A673 (cell line): ENCODE measurements around the gene PLCXD3. TPM values are rescaled to one million over a fixed set of nuclear protein-coding genes. Genes with fewer than 3 reads are reported as not detected.

Experiments used
- BruUV-seq: library from RNA; stranded (reverse); fragments of 400-500 nt; replicated peaks from 2 replicates; lab custom pipeline; 2021; lab: Mats Ljungman, UMichigan
- CTCF ChIA-PET: fragments of 300-600 bp; sonication (Branson Sonifier 250); formaldehyde crosslinking; loops from one replicate; lab custom pipeline; 2022; ENCODE audit warnings: antibody characterized with exemption; lab: Charles Lee
- POLR2A ChIA-PET: fragments of 300-600 bp; sonication (Branson Sonifier 250); formaldehyde crosslinking; loops from one replicate; lab custom pipeline; 2022; ENCODE audit warnings: antibody characterized with exemption; ENCODE audit not compliant: low non-redundant PET; lab: Charles Lee
- DNase-seq: peaks from one replicate; pipeline ENCODE4 v3.0.0-alpha.2; 2015; ENCODE audit warnings: low spot score
- H3K27ac ChIP-seq: fragments of 200-600 bp; sonication (generic); 2 replicates; pipeline ENCODE4 v1.5.1; 2016; ENCODE audit warnings: mixed run types, low read depth, mild to moderate bottlenecking, mixed read lengths, antibody characterized with exemption, low read length; ENCODE audit not compliant: poor library complexity, severe bottlenecking
- H3K27me3 ChIP-seq: fragments of 200-600 bp; sonication (generic); replicated peaks from 2 replicates; pipeline ENCODE4 v1.6.1; 2017; ENCODE audit warnings: mixed run types, low read depth, mild to moderate bottlenecking, mixed read lengths, antibody characterized with exemption, low read length; ENCODE audit not compliant: insufficient read depth, poor library complexity
- H3K36me3 ChIP-seq: fragments of 200-600 bp; sonication (generic); 2 replicates; pipeline ENCODE4 v1.6.1; 2016; ENCODE audit warnings: mixed run types, mild to moderate bottlenecking, mixed read lengths, antibody characterized with exemption, low read length; ENCODE audit not compliant: insufficient read depth, poor library complexity, severe bottlenecking
- H3K4me1 ChIP-seq: fragments of 200-600 bp; sonication (generic); 2 replicates; pipeline ENCODE4 v1.6.1; 2017; ENCODE audit warnings: mixed run types, mild to moderate bottlenecking, mixed read lengths, antibody characterized with exemption, low read length; ENCODE audit not compliant: insufficient read depth, poor library complexity, severe bottlenecking
- H3K4me3 ChIP-seq: fragments of 200-600 bp; sonication (generic); 2 replicates; pipeline ENCODE4 v1.5.1; 2016; ENCODE audit warnings: low read depth, mixed run types, mild to moderate bottlenecking, mixed read lengths, low read length; ENCODE audit not compliant: poor library complexity, severe bottlenecking
- H3K9me3 ChIP-seq: fragments of 200-600 bp; sonication (generic); 2 replicates; pipeline ENCODE4 v1.6.1; 2016; ENCODE audit warnings: mixed run types, low read depth, mild to moderate bottlenecking, mixed read lengths, antibody characterized with exemption, low read length; ENCODE audit not compliant: poor library complexity, severe bottlenecking
- CTCF ChIP-seq: fragments of 300-800, 200-600 bp; sonication (generic); conservative IDR thresholded peaks from 2 replicates; pipeline ENCODE4 v1.5.1; 2017; ENCODE audit warnings: low read depth, mild to moderate bottlenecking, antibody characterized with exemption, low read length, moderate library complexity, mixed read lengths
- EZH2 ChIP-seq: fragments of 200-600 bp; sonication (generic); IDR thresholded peaks from 2 replicates; pipeline ENCODE4 v1.6.1; 2017; ENCODE audit warnings: borderline replicate concordance, low read depth, mild to moderate bottlenecking, mixed read lengths, antibody characterized with exemption, low read length; ENCODE audit not compliant: poor library complexity, severe bottlenecking
- intact Hi-C: fragments of 100-400 bp; cut with micrococcal nuclease; formaldehyde crosslinking; loops from one replicate; pipeline ENCODE4 v1.10.0; 2022; ENCODE audit not compliant: unreplicated experiment
- total RNA-seq: library from RNA; stranded (reverse); gene quantifications from 2 replicates; pipeline ENCODE4 v1.2.3, GENCODE V29; 2021

PLCXD3 gene
- total RNA-seq, 1 experiment from 2014 or later: 1.3 TPM

GRCh38 chr5:41410737-41411136 is 99.7 kb downstream of the PLCXD3 start:
- peak; percentile 12 for DNase-seq
- H3K4me3 ChIP-seq: no peak overlapping the region
- BruUV-seq: no TSS peak
- peak; percentile 41 for TF ChIP-seq CTCF
- TF ChIP-seq EZH2: no peak
- no peaks in the 10 kb centered on the region for H3K9me3 ChIP-seq
- H3K36me3 ChIP-seq: no peaks in the 10 kb centered on the region
- no peak overlapping the region for H3K27ac ChIP-seq
- intact Hi-C loops: no loop called here
- ChIA-PET POLR2A (no interaction called here), CTCF (interaction anchor here (0.7 to 1.1 kb wide), 2 partner anchors 28 to 141 kb away, joined by 3 to 5 read pairs; no protein-coding TSS in a partner anchor)
- H3K27me3 ChIP-seq: no peaks in the 10 kb centered on the region
- H3K4me1 ChIP-seq: peaks cover 8% of the 10 kb centered on the region

GRCh38 chr5:41410307-41410706 is 100.1 kb downstream of the PLCXD3 start:
- no peak overlapping the region for H3K27ac ChIP-seq
- CTCF ChIA-PET: interaction anchor here (0.7 to 1.1 kb wide), 2 partner anchors 28 to 140 kb away, joined by 3 to 5 read pairs; no protein-coding TSS in a partner anchor
- DNase-seq: no peak
- TF ChIP-seq CTCF: no peak
- TF ChIP-seq EZH2: no peak
- H3K36me3 ChIP-seq: no peaks in the 10 kb centered on the region
- H3K4me3 ChIP-seq: no peak overlapping the region
- peaks cover 8% of the 10 kb centered on the region for H3K4me1 ChIP-seq
- intact Hi-C loops: no loop called here
- no peaks in the 10 kb centered on the region for H3K27me3 ChIP-seq
- no peaks in the 10 kb centered on the region for H3K9me3 ChIP-seq
- no TSS peak for BruUV-seq
- POLR2A ChIA-PET: no interaction called here

DNA sequence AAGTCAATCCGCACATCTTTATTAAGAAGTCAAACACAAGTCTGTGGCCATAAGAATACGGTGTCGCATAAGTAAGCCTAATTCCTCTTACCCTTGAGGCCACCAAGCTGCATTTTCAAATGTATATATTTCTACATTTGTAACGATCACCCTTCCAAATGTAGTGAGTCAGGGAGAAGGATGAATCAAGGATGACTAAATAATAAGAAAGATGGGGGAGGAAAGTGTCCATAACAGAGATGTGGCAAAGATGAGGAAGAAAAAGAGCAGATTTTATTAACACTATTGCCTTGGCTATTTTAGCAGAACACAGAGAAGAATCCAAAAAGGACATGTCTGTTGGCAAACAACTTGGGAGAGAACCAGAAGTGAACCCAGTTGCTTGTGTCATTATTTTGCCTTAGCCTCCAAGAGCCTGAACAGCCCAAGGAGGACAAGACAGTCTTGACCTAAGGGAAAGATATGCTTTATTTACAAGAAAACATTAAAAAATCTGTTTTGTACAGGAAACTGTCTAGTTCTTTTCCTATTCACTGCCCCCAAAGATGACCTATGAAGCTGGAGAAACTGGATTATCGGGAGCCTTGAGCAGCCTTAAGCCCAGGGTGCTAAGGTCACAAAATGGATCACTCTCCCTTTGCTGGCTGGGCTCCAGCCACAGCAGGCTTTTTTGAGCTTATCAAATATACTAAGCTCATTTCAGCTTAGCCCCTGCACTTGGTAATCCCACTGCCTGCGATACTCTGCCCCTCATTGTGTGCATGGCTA is 101.5 kb downstream of the PLCXD3 start:
- BruUV-seq: no TSS peak
- Histone ChIP-seq H3K27ac (no peak overlapping the region), H3K27me3 (no peaks in the 10 kb centered on the region), H3K36me3 (no peaks in the 10 kb centered on the region), H3K9me3 (no peaks in the 10 kb centered on the region), H3K4me1 (peaks cover 8% of the 10 kb centered on the region), H3K4me3 (no peak overlapping the region)
- intact Hi-C loops: no loop called here
- POLR2A ChIA-PET: no interaction called here
- DNase-seq: no peak
- no peak for TF ChIP-seq EZH2
- TF ChIP-seq CTCF: no peak
- CTCF ChIA-PET: no interaction called here
